Ishikawa (cell line): ENCODE data around the gene TRAPPC5.

Experiments
- CEBPB ChIP-seq: IDR thresholded peaks from 2 replicates; pipeline ENCODE4 v1.6.1; 2012
- CREB1 ChIP-seq: IDR thresholded peaks from 2 replicates; pipeline ENCODE4 v1.6.1; 2012; ENCODE audit warnings: low read depth
- EGR1 ChIP-seq: IDR thresholded peaks from 2 replicates; pipeline ENCODE4 v1.6.1; 2012
- EP300 ChIP-seq: IDR thresholded peaks from 2 replicates; pipeline ENCODE4 v1.6.1; 2012; ENCODE audit warnings: borderline replicate concordance
- FOXM1 ChIP-seq: IDR thresholded peaks from 2 replicates; pipeline ENCODE4 v1.6.1; 2012; ENCODE audit warnings: low read depth, borderline replicate concordance
- MAX ChIP-seq: IDR thresholded peaks from 2 replicates; pipeline ENCODE4 v1.6.1; 2012
- NFIC ChIP-seq: IDR thresholded peaks from 2 replicates; pipeline ENCODE4 v1.6.1; 2012
- RAD21 ChIP-seq: IDR thresholded peaks from 2 replicates; pipeline ENCODE4 v1.6.1; 2012; ENCODE audit warnings: low read depth
- REST ChIP-seq: IDR thresholded peaks from 2 replicates; pipeline ENCODE4 v1.6.1; 2012; ENCODE audit warnings: low read depth, mild to moderate bottlenecking
- TAF1 ChIP-seq: IDR thresholded peaks from 2 replicates; pipeline ENCODE4 v1.6.1; 2012; ENCODE audit warnings: low read depth, mild to moderate bottlenecking
- TCF12 ChIP-seq: IDR thresholded peaks from 2 replicates; pipeline ENCODE4 v1.6.1; 2012; ENCODE audit warnings: low read depth
- TEAD4 ChIP-seq: IDR thresholded peaks from 2 replicates; pipeline ENCODE4 v1.6.1; 2012
- USF1 ChIP-seq: IDR thresholded peaks from 2 replicates; pipeline ENCODE4 v1.6.1; 2012
- YY1 ChIP-seq: IDR thresholded peaks from 2 replicates; pipeline ENCODE4 v1.6.1; 2012; ENCODE audit warnings: low read depth
- ZBTB7A ChIP-seq: IDR thresholded peaks from 2 replicates; pipeline ENCODE4 v1.6.1; 2012; ENCODE audit warnings: low read depth

Gene TRAPPC5

GRCh38 chr19:7729211-7729610, 48.6 kb downstream of the TRAPPC5 start:
- no peak for TF ChIP-seq TEAD4
- TF ChIP-seq MAX = no peak
- TF ChIP-seq USF1 = no peak
- TF ChIP-seq RAD21 = no peak

- TF ChIP-seq MAX = no peak
- TF ChIP-seq RAD21 = no peak
- no peak for TF ChIP-seq EP300
- no peak for TF ChIP-seq YY1
- no peak for TF ChIP-seq USF1
- no peak for TF ChIP-seq ZBTB7A
- TF ChIP-seq TCF12 = no peak
- TF ChIP-seq CEBPB = no peak
- no peak for TF ChIP-seq CREB1
- TF ChIP-seq REST = no peak
- no peak for TF ChIP-seq TEAD4
- no peak for TF ChIP-seq TAF1
- TF ChIP-seq NFIC = no peak
- TF ChIP-seq EGR1 = no peak
Observed at GRCh38 chr19:7729831-7730285, 49.2 kb downstream of the TRAPPC5 start.

- TF ChIP-seq REST = no peak
- no peak for TF ChIP-seq FOXM1
- TF ChIP-seq CEBPB = no peak
Observed at GRCh38 chr19:7730286-7731217, 49.9 kb downstream of the TRAPPC5 start.

GRCh38 chr19:7731218-7731595, 50.6 kb downstream of the TRAPPC5 start:
- TF ChIP-seq YY1 = no peak
- no peak for TF ChIP-seq TAF1
- no peak for TF ChIP-seq MAX
- TF ChIP-seq CREB1 = no peak
- no peak for TF ChIP-seq RAD21
- no peak for TF ChIP-seq USF1

GRCh38 chr19:7731615-7732014, 51.0 kb downstream of the TRAPPC5 start:
- TF ChIP-seq CREB1 = no peak
- TF ChIP-seq RAD21 = no peak
- no peak for TF ChIP-seq MAX
- no peak for TF ChIP-seq NFIC
- TF ChIP-seq TAF1 = no peak
- TF ChIP-seq TEAD4 = no peak
- TF ChIP-seq YY1 = no peak

GRCh38 chr19:7732045-7732444, 51.4 kb downstream of the TRAPPC5 start, which contains the start of gene CLEC4G:
Gene CLEC4G (minus strand): TSS chr19:7732110. CDS start chr19:7732102, 8 bp downstream.
- TF ChIP-seq EGR1 (no peak), RAD21 (no peak), MAX (no peak), TCF12 (no peak), TAF1 (no peak), CREB1 (no peak), FOXM1 (no peak), REST (no peak), USF1 (no peak)
